Cardiac muscle cell (in vitro differentiated cells and primary cell): ENCODE results near the gene KRT1. TPM values are rescaled to one million over a fixed set of nuclear protein-coding genes. Genes with fewer than 3 reads are reported as not detected.

Experiments
- DNase-seq, 2 donors: peaks; one replicate each; pipeline versions ENCODE4 v3.0.0 to v3.0.0-alpha.2; 2010 to 2017; ENCODE audit warnings: low read depth in 1 of 2, low spot score in 1 of 2
- H3K27ac ChIP-seq: fragments of 200-600 bp; sonication (generic); 2 replicates; pipeline ENCODE4 v1.5.1; 2016
- H3K27me3 ChIP-seq: fragments of 200-600 bp; sonication (generic); 2 replicates; pipeline ENCODE4 v1.6.0; 2016; ENCODE audit warnings: control low read depth
- H3K36me3 ChIP-seq: fragments of 200-600 bp; sonication (generic); 2 replicates; pipeline ENCODE4 v1.5.1; 2016; ENCODE audit warnings: control low read depth
- H3K4me1 ChIP-seq: fragments of 200-600 bp; sonication (generic); 2 replicates; pipeline ENCODE4 v1.8.1; 2017; ENCODE audit warnings: low read depth, mild to moderate bottlenecking, mixed run types
- H3K4me3 ChIP-seq: fragments of 200-600 bp; sonication (generic); 2 replicates; pipeline ENCODE4 v1.5.1; 2016; ENCODE audit warnings: mild to moderate bottlenecking
- H3K9me3 ChIP-seq: fragments of 200-600 bp; sonication (generic); 2 replicates; pipeline ENCODE4 v1.5.1; 2017; ENCODE audit warnings: low read depth, mild to moderate bottlenecking, control low read depth
- polyA plus RNA-seq: library from polyadenylated mRNA; unstranded; fragments of >200 nt; fragmentation: Nextera tagmentation; extraction: Ambion mirVana; gene quantifications from 2 replicates; pipeline ENCODE4 v1.2.1, GENCODE V29; 2016
- total RNA-seq: library from RNA; depleted of rRNA; stranded (reverse); fragments of >200 nt; gene quantifications from 2 replicates; pipeline ENCODE4 v1.2.3, GENCODE V29; 2016
- TF ChIP-seq, protein P1 (sequence below): IDR thresholded peaks from 2 replicates; pipeline ENCODE4 v1.5.1; 2012; ENCODE audit warnings: low read depth, mild to moderate bottlenecking, low read length

The KRT1 gene
- total and polyA plus RNA-seq, 2 experiments from 2014 or later: not detected

GRCh38 chr12:52682381-52682660, 2.1 kb upstream of the KRT1 start:
- Histone ChIP-seq H3K27me3 (peaks cover 69% of the 10 kb centered on the region), H3K36me3 (no peaks in the 10 kb centered on the region), H3K4me1 (no peaks in the 10 kb centered on the region), H3K27ac (no peak overlapping the region), H3K4me3 (no peak overlapping the region), H3K9me3 (no peaks in the 10 kb centered on the region)
- DNase-seq: peak in 1 of 2 donors; percentile 34
- TF ChIP-seq, protein P1, sequence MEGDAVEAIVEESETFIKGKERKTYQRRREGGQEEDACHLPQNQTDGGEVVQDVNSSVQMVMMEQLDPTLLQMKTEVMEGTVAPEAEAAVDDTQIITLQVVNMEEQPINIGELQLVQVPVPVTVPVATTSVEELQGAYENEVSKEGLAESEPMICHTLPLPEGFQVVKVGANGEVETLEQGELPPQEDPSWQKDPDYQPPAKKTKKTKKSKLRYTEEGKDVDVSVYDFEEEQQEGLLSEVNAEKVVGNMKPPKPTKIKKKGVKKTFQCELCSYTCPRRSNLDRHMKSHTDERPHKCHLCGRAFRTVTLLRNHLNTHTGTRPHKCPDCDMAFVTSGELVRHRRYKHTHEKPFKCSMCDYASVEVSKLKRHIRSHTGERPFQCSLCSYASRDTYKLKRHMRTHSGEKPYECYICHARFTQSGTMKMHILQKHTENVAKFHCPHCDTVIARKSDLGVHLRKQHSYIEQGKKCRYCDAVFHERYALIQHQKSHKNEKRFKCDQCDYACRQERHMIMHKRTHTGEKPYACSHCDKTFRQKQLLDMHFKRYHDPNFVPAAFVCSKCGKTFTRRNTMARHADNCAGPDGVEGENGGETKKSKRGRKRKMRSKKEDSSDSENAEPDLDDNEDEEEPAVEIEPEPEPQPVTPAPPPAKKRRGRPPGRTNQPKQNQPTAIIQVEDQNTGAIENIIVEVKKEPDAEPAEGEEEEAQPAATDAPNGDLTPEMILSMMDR: no peak

DNA sequence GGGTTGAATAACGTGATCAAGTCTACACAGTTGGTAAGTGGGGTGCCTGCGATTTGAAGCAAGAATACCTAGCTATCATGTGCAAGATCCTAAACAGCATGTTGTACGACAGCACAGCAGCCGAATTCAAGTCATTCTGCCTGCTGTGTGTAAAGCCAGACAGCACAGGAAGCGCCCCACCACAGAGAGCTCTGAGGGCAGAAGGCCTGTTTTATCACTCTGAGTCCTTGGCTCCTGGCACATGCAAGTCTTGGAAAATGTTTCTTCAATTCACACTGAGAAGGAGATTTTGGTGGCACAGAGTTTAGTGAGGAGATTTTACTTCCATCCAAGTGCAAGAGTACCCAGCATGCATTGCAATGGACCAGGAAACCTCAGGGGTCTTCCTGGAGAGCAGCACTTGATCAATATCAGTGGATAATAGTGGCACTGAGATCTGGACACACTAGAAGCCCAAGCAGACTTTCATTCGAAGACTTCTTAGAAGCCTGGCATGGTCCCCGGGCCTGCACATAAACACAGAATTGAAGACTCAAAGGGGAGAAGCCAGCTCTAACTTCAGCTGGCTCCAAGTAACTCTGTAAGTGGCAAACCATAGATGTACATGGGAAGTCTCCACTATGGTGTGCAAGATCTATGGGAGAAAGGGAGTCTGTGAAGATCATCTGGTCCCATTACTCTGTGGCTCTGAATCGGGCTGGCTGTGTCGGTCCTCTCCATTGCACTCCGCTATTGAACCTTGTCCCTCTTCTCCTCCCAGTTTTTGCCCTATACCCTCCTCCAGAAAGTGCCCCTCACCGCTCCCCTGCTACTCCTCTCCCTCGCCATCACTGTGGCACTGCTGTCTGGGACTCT, 1.5 kb upstream of the KRT1 start:
- Histone ChIP-seq H3K9me3 (no peaks in the 10 kb centered on the region), H3K27me3 (peaks cover 68% of the 10 kb centered on the region), H3K4me1 (no peaks in the 10 kb centered on the region), H3K36me3 (no peaks in the 10 kb centered on the region), H3K27ac (no peak overlapping the region), H3K4me3 (no peak overlapping the region)
- TF ChIP-seq, protein P1: no peak
- DNase-seq: no peak

DNA sequence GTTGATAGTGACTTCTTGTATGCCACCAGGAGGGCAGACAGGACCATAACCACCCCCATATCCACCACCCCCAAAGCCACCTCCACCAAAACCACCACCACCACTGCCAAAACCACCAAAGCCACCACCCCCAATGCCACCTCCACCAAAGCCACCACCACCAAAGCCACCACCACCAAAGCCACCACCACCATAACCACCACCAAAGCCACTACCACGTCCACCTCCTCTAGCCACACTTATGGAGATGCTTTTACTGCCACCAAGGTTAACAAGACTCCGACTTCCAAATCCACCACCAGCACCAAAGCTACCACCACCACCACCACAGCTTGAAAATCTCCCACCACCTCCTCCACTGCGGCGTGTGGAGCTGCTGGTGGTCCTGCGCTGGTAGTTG, 332 bp downstream of the KRT1 start:
- DNase-seq: no peak
- Histone ChIP-seq H3K4me1 (no peaks in the 10 kb centered on the region), H3K27me3 (peaks cover 52% of the 10 kb centered on the region), H3K36me3 (no peaks in the 10 kb centered on the region), H3K9me3 (no peaks in the 10 kb centered on the region), H3K27ac (no peak overlapping the region), H3K4me3 (no peak overlapping the region)
- TF ChIP-seq, protein P1: no peak

DNA sequence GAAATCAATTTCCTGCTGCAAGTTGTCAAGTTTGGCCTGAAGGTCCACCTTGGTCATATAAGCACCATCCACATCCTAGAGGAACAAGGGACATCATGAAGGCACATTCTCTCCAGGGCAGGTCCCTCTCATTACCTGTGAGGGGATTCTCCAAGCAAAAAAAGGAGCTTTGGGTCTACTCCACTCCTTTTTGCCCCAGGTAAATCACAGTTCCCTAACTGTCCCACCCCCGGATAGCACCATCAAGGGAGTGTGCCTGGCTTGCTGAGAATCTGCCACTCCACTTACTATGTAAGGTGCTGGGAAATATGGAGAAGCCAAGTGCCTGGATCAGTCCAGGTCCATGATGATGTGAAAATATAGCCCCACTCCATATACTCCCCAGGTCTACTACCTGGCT, 2.5 kb downstream of the KRT1 start:
- Histone ChIP-seq H3K4me3 (no peak overlapping the region), H3K27me3 (peaks cover 58% of the 10 kb centered on the region), H3K4me1 (no peaks in the 10 kb centered on the region), H3K36me3 (no peaks in the 10 kb centered on the region), H3K27ac (no peak overlapping the region), H3K9me3 (no peaks in the 10 kb centered on the region)
- TF ChIP-seq, protein P1: no peak
- no peak for DNase-seq

DNA sequence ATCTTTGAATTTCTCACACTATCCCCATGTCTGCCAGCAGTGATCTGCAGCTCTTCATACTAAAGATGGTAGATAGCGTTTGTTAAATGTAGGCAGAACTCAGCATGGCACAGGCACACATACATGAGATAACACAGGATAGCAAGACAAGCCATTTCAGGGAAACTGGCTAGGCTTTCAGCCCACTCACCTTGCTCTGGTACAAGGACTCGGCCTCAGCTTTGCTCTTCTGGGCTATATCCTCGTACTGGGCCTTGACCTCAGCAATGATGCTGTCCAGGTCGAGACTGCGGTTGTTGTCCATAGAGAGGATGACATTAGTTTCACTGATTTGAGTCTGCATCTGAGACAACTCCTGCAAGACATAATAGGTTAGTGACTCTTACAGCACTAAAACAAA, 3.1 kb downstream of the KRT1 start:
- Histone ChIP-seq H3K27ac (no peak overlapping the region), H3K36me3 (no peaks in the 10 kb centered on the region), H3K27me3 (peaks cover 58% of the 10 kb centered on the region), H3K4me3 (no peak overlapping the region), H3K9me3 (no peaks in the 10 kb centered on the region), H3K4me1 (no peaks in the 10 kb centered on the region)
- TF ChIP-seq, protein P1: no peak
- DNase-seq: no peak
